SK-N-SH treated with all-trans-retinoic acid at 6 μM for 48 hours (cell line): Measurements from ENCODE around the gene ANGPTL1.

Experiments
- ARNTL ChIP-seq: fragments of 450-650 bp; formaldehyde crosslinking; IDR thresholded peaks from 2 replicates; pipeline ENCODE4 v1.5.0; 2020; ENCODE audit warnings: low read depth, mild to moderate bottlenecking, moderate library complexity, borderline replicate concordance
- POU6F1 ChIP-seq: fragments of 250-450 bp; sonication (Bioruptor Pico); IDR thresholded peaks from 2 replicates; pipeline ENCODE4 v1.8.0; 2021; ENCODE audit warnings: low read depth, mild to moderate bottlenecking, moderate library complexity, borderline replicate concordance
- ZFP3 ChIP-seq: fragments of 250-450 bp; sonication (Bioruptor Pico); IDR thresholded peaks from 2 replicates; pipeline ENCODE4 v1.5.0; 2020; ENCODE audit warnings: mild to moderate bottlenecking, moderate library complexity
- ZFP30 ChIP-seq: fragments of 450-650 bp; formaldehyde crosslinking; IDR thresholded peaks from 2 replicates; pipeline ENCODE4 v1.5.0; 2022; ENCODE audit warnings: mild to moderate bottlenecking, moderate library complexity

GRCh38 chr1:178916448-178917174, 45.7 kb upstream of the ANGPTL1 start:
- no peak for TF ChIP-seq POU6F1 (CRISPR knock-in tag)
- TF ChIP-seq ARNTL = no peak
- no peak for TF ChIP-seq ZFP30 (CRISPR knock-in tag)
- no peak for TF ChIP-seq ZFP3 (CRISPR knock-in tag)
